Gastrocnemius medialis (tissue), 4 donors: ENCODE measurements around the gene ZNF524. TPM values are rescaled to one million over a fixed set of nuclear protein-coding genes. Genes with fewer than 3 reads are reported as not detected.

Experiments
- ATAC-seq, 2 donors: fragments of 150-250 bp; one replicate each; pipeline ENCODE4 v1.9.1; 2016
- DNase-seq, 2 donors: peaks; one replicate each; pipeline ENCODE4 v3.0.0-alpha.2; 2019
- H3K27ac ChIP-seq, 4 donors: fragments of 200-600 bp; sonication (generic); 1 replicate in 1 of 4; 2 replicates in 3 of 4; pipeline ENCODE4 v1.5.1; 2016 to 2018; ENCODE audit warnings: mild to moderate bottlenecking in 2 of 4, moderate library complexity in 1 of 4
- H3K27me3 ChIP-seq, 3 donors: fragments of 200-600 bp; sonication (generic) in 2 of 3; 1 replicate in 1 of 3; 2 replicates in 2 of 3; pipeline versions ENCODE4 v1.5.1 to v1.6.0; 2016 to 2019; ENCODE audit warnings: mild to moderate bottlenecking in 1 of 3, moderate library complexity in 1 of 3
- H3K36me3 ChIP-seq, 2 donors: fragments of 200-600 bp; sonication (generic) in 1 of 2; one replicate each; pipeline ENCODE4 v1.5.1; 2017 to 2018
- H3K4me1 ChIP-seq, 2 donors: fragments of 200-600 bp; sonication (generic) in 1 of 2; one replicate each; pipeline ENCODE4 v1.5.1; 2016 to 2017; ENCODE audit warnings: mild to moderate bottlenecking in 2 of 2
- H3K4me3 ChIP-seq, 4 donors: fragments of 200-600 bp; sonication (generic) in 3 of 4; 1 replicate in 1 of 4; 2 replicates in 3 of 4; pipeline ENCODE4 v1.5.1; 2016 to 2019; ENCODE audit warnings: mild to moderate bottlenecking in 2 of 4
- H3K9me3 ChIP-seq, 3 donors: fragments of 200-600 bp; sonication (generic) in 2 of 3; 1 replicate in 1 of 3; 2 replicates in 2 of 3; pipeline ENCODE4 v1.5.1; 2016 to 2019
- CTCF ChIP-seq, 5 experiments: fragments of 450-650 bp in 3 of 5; fragments of 200-600 bp in 2 of 5; sonication (generic) in 2 of 5; IDR thresholded peaks in 4 of 5; conservative IDR thresholded peaks in 1 of 5; 1 replicate in 4 of 5; 2 replicates in 1 of 5; pipeline ENCODE4 v1.5.1; 2016 to 2019; ENCODE audit warnings: antibody characterized with exemption in 5 of 5, mild to moderate bottlenecking in 3 of 5, moderate library complexity in 3 of 5
- POLR2A ChIP-seq, 2 donors: fragments of 450-650 bp; IDR thresholded peaks; one replicate each; pipeline ENCODE4 v1.6.1; 2017; ENCODE audit warnings: antibody characterized with exemption in 2 of 2, mild to moderate bottlenecking in 2 of 2, moderate library complexity in 2 of 2
- in situ Hi-C, 4 donors: fragments of 200-750 bp; cut with MboI; loops; one replicate each; pipeline versions ENCODE4 v1.15.0 to v1.8.0; 2017; ENCODE audit warnings: low sequenced_read_pairs in 4 of 4
- intact Hi-C: fragments of 100-400 bp; cut with DNase I; formaldehyde crosslinking; loops from one replicate; pipeline ENCODE4 v1.15.1; 2023; ENCODE audit warnings: low total_unique reads
- total RNA-seq, 4 donors: library from RNA; depleted of rRNA; stranded (reverse); fragments of >200 nt; gene quantifications; one replicate each; pipeline versions ENCODE4 v1.1.0 to v1.2.3, GENCODE V29; 2016

ZNF524 gene
- total RNA-seq, 4 donors from 2014 or later, result 35.6 to 61.7 (median 47.0) TPM

DNA sequence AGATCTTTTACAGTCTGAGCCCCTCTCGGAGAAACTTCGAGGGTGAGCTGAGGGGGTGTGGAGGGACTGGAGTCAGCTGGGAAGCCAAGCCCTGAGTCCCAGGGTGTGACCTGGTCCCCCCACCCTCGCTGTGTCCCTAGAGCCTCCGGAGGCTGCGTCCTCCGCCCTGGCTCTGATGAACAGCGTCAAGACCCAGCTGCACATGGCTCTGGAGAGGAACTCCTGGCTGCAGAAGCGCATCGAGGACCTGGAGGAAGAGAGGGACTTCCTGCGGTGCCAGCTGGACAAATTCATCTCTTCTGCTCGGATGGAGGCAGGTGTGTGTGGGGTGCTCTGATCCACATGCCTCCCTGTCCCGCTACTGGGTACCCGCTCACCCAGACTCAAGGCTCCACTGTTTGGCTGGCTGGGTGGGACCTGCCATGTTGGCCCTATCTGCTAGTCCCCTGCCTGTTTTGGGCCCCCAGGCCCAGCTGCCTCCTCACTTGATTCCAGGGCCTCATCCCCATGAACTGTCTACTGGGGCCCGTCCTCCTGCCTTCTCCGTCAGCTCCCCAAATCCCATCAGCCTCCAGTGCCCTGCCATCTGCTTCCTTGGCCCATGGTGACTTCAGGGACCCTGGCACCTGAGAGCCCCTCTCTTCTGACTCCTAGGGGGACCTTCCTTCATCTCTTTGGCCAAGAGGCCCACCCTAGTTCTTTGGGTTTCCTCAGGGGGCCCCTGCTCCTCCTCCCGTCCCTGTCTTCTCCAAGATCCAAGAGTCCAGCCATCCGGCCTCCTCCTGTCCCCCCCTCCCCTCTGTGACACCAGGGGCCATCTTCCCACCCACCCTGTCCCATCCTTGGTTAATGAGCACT lies 49.4 kb downstream of the ZNF524 start:
- TF ChIP-seq POLR2A (IDR thresholded peaks at IDR 0.05), result no peak
- no peak for TF ChIP-seq CTCF (IDR thresholded peaks at IDR 0.05 in 4 of 5, conservative IDR thresholded peaks at IDR 0.05 in 1 of 5)
- intact Hi-C loops (no loop called here), in situ Hi-C loops (loop anchor here in 1 of 4 donors (25.0 kb wide), 1 partner anchor 512 kb away; the partner anchor contains the start of gene TNNT1)
- Histone ChIP-seq H3K9me3 (no peaks in the 10 kb centered on the region), H3K27me3 (no peaks in the 10 kb centered on the region), H3K36me3 (peaks cover 0 to 14% of the 10 kb centered on the region in 2 donors), H3K4me1 (peaks cover 28% of the 10 kb centered on the region in 2 donors), H3K27ac (peak overlapping the region; percentile 72 to 91 (median 84)), H3K4me3 (peak overlapping the region in 2 of 4 donors; percentile 80 to 88)
- DNase-seq (no peak), ATAC-seq (no peak)

DNA sequence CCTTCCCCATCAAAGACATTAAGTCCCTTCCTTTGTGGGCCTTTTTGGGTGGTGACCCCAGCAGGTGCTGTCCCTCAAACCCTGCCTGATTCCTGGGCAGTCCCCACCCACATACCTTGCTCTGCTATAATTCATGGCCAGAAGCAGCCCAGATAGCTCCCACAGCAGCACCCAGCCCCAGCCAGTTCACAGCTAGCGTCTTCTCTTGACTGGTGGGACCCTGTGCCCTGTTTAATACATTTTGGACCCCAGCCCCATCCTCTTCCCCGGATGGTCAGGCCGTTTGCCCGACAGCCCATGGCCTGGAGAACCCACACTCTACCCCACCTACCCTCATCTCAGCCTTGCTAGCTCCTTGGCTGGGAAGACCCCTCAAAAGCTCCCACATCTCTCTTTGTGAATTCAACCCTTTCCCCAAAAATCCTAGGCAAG lies 50.1 kb downstream of the ZNF524 start:
- TF ChIP-seq POLR2A (IDR thresholded peaks at IDR 0.05), result no peak
- TF ChIP-seq CTCF (IDR thresholded peaks at IDR 0.05 in 4 of 5, conservative IDR thresholded peaks at IDR 0.05 in 1 of 5), result no peak
- no peaks in the 10 kb centered on the region for H3K9me3 ChIP-seq
- H3K4me1 ChIP-seq, result peaks cover 22 to 27% of the 10 kb centered on the region in 2 donors
- in situ Hi-C loops (no loop called here), intact Hi-C loops (no loop called here)
- ATAC-seq (no peak), DNase-seq (no peak)
- no peak overlapping the region for H3K4me3 ChIP-seq
- H3K27ac ChIP-seq, result no peak overlapping the region
- H3K27me3 ChIP-seq, result no peaks in the 10 kb centered on the region
- peaks cover 0 to 9% of the 10 kb centered on the region in 2 donors for H3K36me3 ChIP-seq

- no peaks in the 10 kb centered on the region for H3K9me3 ChIP-seq
- ATAC-seq (no peak), DNase-seq (no peak)
- peaks cover 0 to 4% of the 10 kb centered on the region in 2 donors for H3K36me3 ChIP-seq
- H3K4me3 ChIP-seq, result no peak overlapping the region
- intact Hi-C loops (no loop called here), in situ Hi-C loops (no loop called here)
- H3K27me3 ChIP-seq, result no peaks in the 10 kb centered on the region
- H3K27ac ChIP-seq, result no peak overlapping the region
- H3K4me1 ChIP-seq, result peaks cover 20 to 29% of the 10 kb centered on the region in 2 donors
- no peak for TF ChIP-seq POLR2A (IDR thresholded peaks at IDR 0.05)
- TF ChIP-seq CTCF (IDR thresholded peaks at IDR 0.05 in 4 of 5, conservative IDR thresholded peaks at IDR 0.05 in 1 of 5), result no peak
These were observed 50.6 kb downstream of the ZNF524 start for GRCh38 chr19:55650602-55651230.

- no peak for DNase-seq
- no peak for TF ChIP-seq POLR2A (IDR thresholded peaks at IDR 0.05)
- no peak for TF ChIP-seq CTCF (IDR thresholded peaks at IDR 0.05 in 4 of 5, conservative IDR thresholded peaks at IDR 0.05 in 1 of 5)
- Histone ChIP-seq H3K27me3 (no peaks in the 10 kb centered on the region), H3K9me3 (no peaks in the 10 kb centered on the region), H3K4me1 (peaks cover 25 to 34% of the 10 kb centered on the region in 2 donors), H3K4me3 (no peak overlapping the region), H3K27ac (no peak overlapping the region), H3K36me3 (peaks cover 0 to 4% of the 10 kb centered on the region in 2 donors)
- ATAC-seq, result no peak
- intact Hi-C loops (no loop called here), in situ Hi-C loops (no loop called here)
These were observed 51.1 kb downstream of the ZNF524 start for GRCh38 chr19:55651236-55651635.
